ENCODE data around the gene RGPD6.
"Not testable (repeated sequence)": the region's sequence is repeated elsewhere in the genome, so short reads cannot be mapped to it uniquely, and the experiment has no call there.

RGPD6 gene

GRCh38 chr2:110576763-110577416 lies at the start of gene RGPD6:
TSS of gene RGPD6 (minus strand) at chr2:110577222. CDS start at chr2:110577024, 198 bp downstream.
- DNase-seq (ENCODE audit: low read depth) = not testable (repeated sequence)

- not testable (repeated sequence) for DNase-seq (ENCODE audit: low read depth)
These were observed 42.4 kb upstream of the RGPD6 start for GRCh38 chr2:110619326-110619939.

GRCh38 chr2:110613927-110614326 lies 36.9 kb upstream of the RGPD6 start:
- DNase-seq (ENCODE audit: low read depth) = not testable (repeated sequence)

- not testable (repeated sequence) for DNase-seq (ENCODE audit: low read depth)
These were observed 33.7 kb upstream of the RGPD6 start for GRCh38 chr2:110610613-110611250.

GRCh38 chr2:110609843-110610612 lies 33.0 kb upstream of the RGPD6 start:
- DNase-seq (ENCODE audit: low read depth) = not testable (repeated sequence)

- DNase-seq (ENCODE audit: low read depth) = not testable (repeated sequence)
These were observed 31.9 kb upstream of the RGPD6 start for GRCh38 chr2:110608788-110609502.

- DNase-seq (ENCODE audit: low read depth) = not testable (repeated sequence)
These were observed 28.0 kb upstream of the RGPD6 start for GRCh38 chr2:110605057-110605456.

GRCh38 chr2:110603917-110604591 lies 27.0 kb upstream of the RGPD6 start:
- DNase-seq (ENCODE audit: low read depth) = not testable (repeated sequence)

GRCh38 chr2:110602139-110602538 lies 25.1 kb upstream of the RGPD6 start:
- DNase-seq (ENCODE audit: low read depth) = not testable (repeated sequence)

- not testable (repeated sequence) for DNase-seq (ENCODE audit: low read depth)
These were observed 15.0 kb upstream of the RGPD6 start for GRCh38 chr2:110591973-110592372.

GRCh38 chr2:110589677-110590330 lies 12.8 kb upstream of the RGPD6 start:
- DNase-seq (ENCODE audit: low read depth) = not testable (repeated sequence)

GRCh38 chr2:110588520-110588919 lies 11.5 kb upstream of the RGPD6 start:
- not testable (repeated sequence) for DNase-seq (ENCODE audit: low read depth)

GRCh38 chr2:110579216-110579965 lies 2.4 kb upstream of the RGPD6 start:
- DNase-seq (ENCODE audit: low read depth) = not testable (repeated sequence)

GRCh38 chr2:110578429-110578828 lies 1.4 kb upstream of the RGPD6 start:
- DNase-seq (ENCODE audit: low read depth) = not testable (repeated sequence)

- DNase-seq (ENCODE audit: low read depth) = not testable (repeated sequence)
These were observed 77.2 kb downstream of the RGPD6 start for GRCh38 chr2:110499755-110500377.

GRCh38 chr2:110496027-110496426 lies 81.0 kb downstream of the RGPD6 start:
- not testable (repeated sequence) for DNase-seq (ENCODE audit: low read depth)

- DNase-seq (ENCODE audit: low read depth) = not testable (repeated sequence)
These were observed 82.5 kb downstream of the RGPD6 start for GRCh38 chr2:110494488-110494887.

GRCh38 chr2:110488991-110489390 lies 88.0 kb downstream of the RGPD6 start:
- DNase-seq (ENCODE audit: low read depth) = not testable (repeated sequence)

- not testable (repeated sequence) for DNase-seq (ENCODE audit: low read depth)
These were observed 94.3 kb downstream of the RGPD6 start for GRCh38 chr2:110482697-110483096.
